ENCODE measurements around the gene CNR2. TPM values are rescaled to one million over a fixed set of nuclear protein-coding genes. Genes with fewer than 3 reads are reported as not detected.
A peak's percentile ranks its signal among the peaks of the same experiment; 100 is the strongest.
"Not testable (repeated sequence)": the region's sequence is repeated elsewhere in the genome, so short reads cannot be mapped to it uniquely, and the experiment has no call there.

The CNR2 gene
- total RNA-seq = not detected

DNA sequence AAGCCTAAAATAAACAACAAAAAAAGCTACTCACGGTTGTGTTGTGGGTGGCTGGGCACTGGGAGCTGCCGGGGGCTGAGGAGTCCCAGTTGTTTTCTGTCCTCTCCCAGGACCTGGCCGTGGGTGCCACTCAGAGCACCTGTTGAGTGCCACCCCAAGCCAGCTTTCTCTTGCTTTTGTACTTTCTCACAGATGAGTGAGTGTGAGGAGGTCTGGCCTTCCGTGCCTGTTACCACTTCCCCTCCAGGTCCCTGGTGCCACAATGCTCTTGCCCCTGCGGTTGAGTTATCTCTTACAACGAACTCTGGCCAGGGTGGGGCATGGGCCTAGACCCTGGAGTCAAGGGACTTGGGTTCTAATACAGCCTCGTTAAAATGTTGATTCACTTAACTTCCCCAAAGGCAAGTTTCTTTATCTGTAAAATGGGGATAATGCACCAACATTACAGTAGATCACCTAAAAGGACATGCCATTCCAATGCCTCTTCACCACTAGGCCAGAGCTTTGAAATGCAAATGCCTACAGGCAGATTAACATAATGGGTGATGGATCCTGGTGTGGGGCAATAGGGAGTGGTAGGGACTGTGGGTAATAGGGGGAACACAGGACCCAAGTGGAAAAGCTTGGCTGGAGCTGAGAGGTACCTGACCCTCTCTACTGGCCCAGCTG is at the start of gene CNR2:
CNR2 (minus strand) TSS at position 151 of the 669 bp plus-strand sequence. CDS start 37,745 bp downstream, outside the sequence.
- Histone ChIP-seq H3K27me3 (replicated peaks; ENCODE audit: insufficient read depth) (no peaks in the 10 kb centered on the region), H3K9me3 (no peaks in the 10 kb centered on the region), H3K4me1 (replicated peaks) (no peaks in the 10 kb centered on the region), H3K36me3 (no peaks in the 10 kb centered on the region), H3K27ac (no peak within 1 kb of the TSS), H3K4me3 (no peak within 1 kb of the TSS)
- TF ChIP-seq POLR2AphosphoS5 (IDR thresholded peaks at IDR 0.05) = no peak
- TF ChIP-seq, protein P1, sequence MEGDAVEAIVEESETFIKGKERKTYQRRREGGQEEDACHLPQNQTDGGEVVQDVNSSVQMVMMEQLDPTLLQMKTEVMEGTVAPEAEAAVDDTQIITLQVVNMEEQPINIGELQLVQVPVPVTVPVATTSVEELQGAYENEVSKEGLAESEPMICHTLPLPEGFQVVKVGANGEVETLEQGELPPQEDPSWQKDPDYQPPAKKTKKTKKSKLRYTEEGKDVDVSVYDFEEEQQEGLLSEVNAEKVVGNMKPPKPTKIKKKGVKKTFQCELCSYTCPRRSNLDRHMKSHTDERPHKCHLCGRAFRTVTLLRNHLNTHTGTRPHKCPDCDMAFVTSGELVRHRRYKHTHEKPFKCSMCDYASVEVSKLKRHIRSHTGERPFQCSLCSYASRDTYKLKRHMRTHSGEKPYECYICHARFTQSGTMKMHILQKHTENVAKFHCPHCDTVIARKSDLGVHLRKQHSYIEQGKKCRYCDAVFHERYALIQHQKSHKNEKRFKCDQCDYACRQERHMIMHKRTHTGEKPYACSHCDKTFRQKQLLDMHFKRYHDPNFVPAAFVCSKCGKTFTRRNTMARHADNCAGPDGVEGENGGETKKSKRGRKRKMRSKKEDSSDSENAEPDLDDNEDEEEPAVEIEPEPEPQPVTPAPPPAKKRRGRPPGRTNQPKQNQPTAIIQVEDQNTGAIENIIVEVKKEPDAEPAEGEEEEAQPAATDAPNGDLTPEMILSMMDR (IDR thresholded peaks at IDR 0.05) = no peak
- TF ChIP-seq POLR2A (IDR thresholded peaks at IDR 0.05) = no peak
- 65% methylated on average over 7 of the region's 7 CpGs for WGBS
- intact Hi-C loops (cut with DNase I) = no loop called here
- DNase-seq (ENCODE audit: low spot score) = no peak

- H3K36me3 ChIP-seq = no peaks in the 10 kb centered on the region
- H3K9me3 ChIP-seq = no peaks in the 10 kb centered on the region
- H3K27me3 ChIP-seq (replicated peaks; ENCODE audit: insufficient read depth) = no peaks in the 10 kb centered on the region
- no peaks in the 10 kb centered on the region for H3K4me1 ChIP-seq (replicated peaks)
- under 1% methylated on average over 15 of the region's 15 CpGs for WGBS
- intact Hi-C loops (cut with DNase I) = loop anchor here (5.0 kb wide), 1 partner anchor 57 kb away; no protein-coding TSS in a partner anchor
- H3K4me3 ChIP-seq = peak overlapping the region; percentile 59 to 82
- peak overlapping the region; percentile 98 for H3K27ac ChIP-seq
- TF ChIP-seq, protein P1 (IDR thresholded peaks at IDR 0.05) = no peak
- TF ChIP-seq POLR2AphosphoS5 (IDR thresholded peaks at IDR 0.05) (no peak), POLR2A (IDR thresholded peaks at IDR 0.05) (no peak)
- no peak for DNase-seq (ENCODE audit: low spot score)
These were observed 47.3 kb upstream of the CNR2 start for GRCh38 chr1:23960291-23961020.

DNA sequence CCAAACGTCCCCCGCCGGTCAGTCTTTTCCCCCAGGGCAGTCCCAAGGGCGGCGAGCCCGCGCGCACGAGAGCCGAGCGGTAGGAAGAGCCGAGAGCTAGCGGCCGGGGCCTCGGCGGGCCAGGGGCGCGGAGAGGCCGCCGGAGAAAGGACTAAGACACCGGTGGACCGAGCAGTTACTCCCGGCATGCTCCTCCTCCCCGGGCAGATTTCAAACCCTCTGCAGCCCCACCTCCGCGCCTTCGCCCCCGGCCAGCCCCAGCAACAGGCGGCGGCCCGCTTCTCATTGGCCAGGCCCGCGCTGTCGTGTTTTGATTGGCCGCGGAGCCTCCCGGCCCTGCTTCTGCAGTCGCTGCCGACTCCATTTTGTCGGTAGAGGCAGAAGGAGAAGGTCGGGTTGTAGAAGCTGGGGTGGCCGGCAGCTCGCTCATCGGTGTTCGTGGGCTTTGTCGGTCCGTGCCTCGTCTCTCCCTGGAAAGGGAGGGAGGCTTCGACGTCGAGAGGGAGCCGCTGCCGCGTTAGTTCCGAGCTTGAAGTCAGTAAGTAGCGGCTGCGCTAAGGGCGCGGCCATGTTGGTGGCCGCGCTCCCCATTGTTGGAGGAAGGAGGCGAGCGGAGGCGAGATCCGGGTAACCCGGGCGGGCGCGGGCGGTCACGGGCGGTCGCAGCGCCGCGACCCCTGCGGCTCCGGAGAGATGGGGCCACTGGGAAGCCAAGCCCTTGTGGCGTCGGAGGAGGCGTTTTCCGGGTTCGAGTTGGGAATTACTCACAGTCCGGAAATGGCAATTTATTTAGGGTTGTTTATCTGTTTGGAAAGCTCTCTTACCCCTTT is 46.5 kb upstream of the CNR2 start, which contains the start of gene PNRC2:
PNRC2 (plus strand) TSS at position 368 of the 830 bp plus-strand sequence. CDS start 1,630 bp downstream, outside the sequence.
- peak; percentile 99 for DNase-seq (ENCODE audit: low spot score)
- Histone ChIP-seq H3K27ac (peak within 1 kb of the TSS; percentile 98), H3K9me3 (no peaks in the 10 kb centered on the region), H3K4me1 (replicated peaks) (no peaks in the 10 kb centered on the region), H3K4me3 (peak within 1 kb of the TSS; percentile 59 to 82), H3K27me3 (replicated peaks; ENCODE audit: insufficient read depth) (no peaks in the 10 kb centered on the region), H3K36me3 (no peaks in the 10 kb centered on the region)
- TF ChIP-seq POLR2A (IDR thresholded peaks at IDR 0.05) (peak; percentile 88), POLR2AphosphoS5 (IDR thresholded peaks at IDR 0.05) (peak; percentile 97)
- TF ChIP-seq, protein P1 (IDR thresholded peaks at IDR 0.05) = peak in 1 of 4 experiments; percentile 4
- under 1% methylated on average over 84 of the region's 84 CpGs for whole genome bisulfite sequencing
- intact Hi-C loops (cut with DNase I) = loop anchor here (5.0 kb wide), 2 partner anchors 58 to 68 kb away; no protein-coding TSS in a partner anchor

DNA sequence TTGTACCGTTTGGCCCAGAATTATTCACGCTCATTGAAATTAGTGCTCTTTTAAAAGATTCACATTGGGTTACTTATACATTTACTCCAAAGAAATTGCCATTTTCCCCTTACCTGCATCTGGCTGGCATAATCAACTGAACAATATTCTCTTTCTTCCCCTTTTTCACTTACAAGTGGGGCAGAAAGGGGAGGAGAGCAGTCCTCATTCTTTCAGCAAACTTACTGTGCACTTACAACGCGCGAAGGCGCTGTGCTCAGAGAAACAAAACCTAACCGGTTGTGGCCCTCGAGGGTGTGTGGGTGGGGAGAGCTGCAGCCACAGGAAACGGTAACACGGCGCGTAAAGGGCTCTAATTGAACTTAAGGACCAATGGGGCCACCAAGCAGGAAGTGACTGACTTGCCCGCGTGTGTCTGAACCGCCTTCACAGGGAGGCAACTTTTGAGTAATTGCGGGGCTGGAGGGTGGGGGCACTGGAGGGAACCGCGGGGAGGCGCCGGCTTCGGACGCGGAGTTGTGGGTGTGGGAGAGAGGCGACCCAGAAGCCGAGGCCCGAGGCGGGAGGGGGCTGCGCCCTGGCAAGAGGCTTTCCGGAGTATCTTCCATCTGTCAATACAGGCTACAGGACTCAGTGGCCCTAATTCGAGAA is 45.8 kb upstream of the CNR2 start:
- intact Hi-C loops (cut with DNase I) = loop anchor here (5.0 kb wide), 1 partner anchor 68 kb away; no protein-coding TSS in a partner anchor
- Histone ChIP-seq H3K4me1 (replicated peaks) (no peaks in the 10 kb centered on the region), H3K36me3 (no peaks in the 10 kb centered on the region), H3K27ac (peak overlapping the region; percentile 98), H3K27me3 (replicated peaks; ENCODE audit: insufficient read depth) (no peaks in the 10 kb centered on the region), H3K9me3 (no peaks in the 10 kb centered on the region), H3K4me3 (peak overlapping the region; percentile 59 to 82)
- WGBS = 2% methylated on average over 30 of the region's 30 CpGs
- TF ChIP-seq, protein P1 (IDR thresholded peaks at IDR 0.05) = peak in 2 of 4 experiments; percentile 36 to 49
- TF ChIP-seq POLR2A (IDR thresholded peaks at IDR 0.05) (peak; percentile 2), POLR2AphosphoS5 (IDR thresholded peaks at IDR 0.05) (peak; percentile 61)
- peak; percentile 72 for DNase-seq (ENCODE audit: low spot score)

- Histone ChIP-seq H3K27ac (peak overlapping the region; percentile 98), H3K4me3 (peak overlapping the region; percentile 59 to 82)
- 63% methylated on average over 19 of the region's 19 CpGs for WGBS
- intact Hi-C loops (cut with DNase I) = loop anchor here (5.0 kb wide), 1 partner anchor 69 kb away; no protein-coding TSS in a partner anchor
- not testable (repeated sequence) for DNase-seq (ENCODE audit: low spot score); H3K9me3 ChIP-seq; H3K36me3 ChIP-seq; H3K27me3 ChIP-seq (replicated peaks; ENCODE audit: insufficient read depth); H3K4me1 ChIP-seq (replicated peaks)
These were observed 45.1 kb upstream of the CNR2 start for GRCh38 chr1:23958040-23958809.

Measured in prostate gland (tissue), 2 donors.